Muscle layer of colon (tissue), 2 donors: ENCODE measurements around the gene OLFML3.
"Not testable (repeated sequence)": the region's sequence is repeated elsewhere in the genome, so short reads cannot be mapped to it uniquely, and the experiment has no call there.

Experiments
- H3K27ac ChIP-seq: one replicate; pipeline ENCODE4 v1.7.0; 2013; ENCODE audit warnings: low read depth, mild to moderate bottlenecking, low read length, moderate library complexity
- H3K27me3 ChIP-seq, 2 donors: one replicate each; pipeline ENCODE4 v1.7.0; 2013; ENCODE audit warnings: low read length in 2 of 2, mild to moderate bottlenecking in 2 of 2; ENCODE audit not compliant: insufficient read depth in 2 of 2, control insufficient read depth in 1 of 2
- H3K36me3 ChIP-seq: one replicate; pipeline ENCODE4 v1.7.0; 2013; ENCODE audit warnings: mild to moderate bottlenecking, low read length; ENCODE audit not compliant: insufficient read depth
- H3K4me1 ChIP-seq: one replicate; pipeline ENCODE4 v1.7.0; 2013; ENCODE audit warnings: mild to moderate bottlenecking, low read length; ENCODE audit not compliant: insufficient read depth
- H3K4me3 ChIP-seq, 2 donors: one replicate each; pipeline ENCODE4 v1.7.0; 2013; ENCODE audit warnings: low read length in 2 of 2, low read depth in 1 of 2, mild to moderate bottlenecking in 1 of 2, moderate library complexity in 1 of 2
- H3K9ac ChIP-seq: one replicate; pipeline ENCODE4 v1.7.0; 2013; ENCODE audit warnings: low read length
- H3K9me3 ChIP-seq: one replicate; pipeline ENCODE4 v1.7.0; 2013; ENCODE audit warnings: mild to moderate bottlenecking, low read length
- donor health status: abdominal sarcoma.
- donor health status: Adenocarcinoma of cecum.

OLFML3 gene

GRCh38 chr1:114010433-114011184 lies 31.3 kb downstream of the OLFML3 start:
- no peaks in the 10 kb centered on the region for H3K27me3 ChIP-seq
- no peaks in the 10 kb centered on the region for H3K4me1 ChIP-seq
- no peaks in the 10 kb centered on the region for H3K9me3 ChIP-seq
- H3K36me3 ChIP-seq: no peaks in the 10 kb centered on the region
- H3K4me3 ChIP-seq: no peak overlapping the region
- H3K27ac ChIP-seq: no peak overlapping the region
- H3K9ac ChIP-seq: no peak overlapping the region

- H3K9me3 ChIP-seq: no peaks in the 10 kb centered on the region
Observed at GRCh38 chr1:114011796-114012195, 32.5 kb downstream of the OLFML3 start.

GRCh38 chr1:114015075-114015474 lies 35.8 kb downstream of the OLFML3 start:
- Histone ChIP-seq H3K27ac (no peak overlapping the region), H3K9ac (no peak overlapping the region)

More at GRCh38 chr1:114011796-114012195, 32.5 kb downstream of the OLFML3 start:
- H3K27ac ChIP-seq: no peak overlapping the region
- no peak overlapping the region for H3K4me3 ChIP-seq
- no peak overlapping the region for H3K9ac ChIP-seq
- no peaks in the 10 kb centered on the region for H3K4me1 ChIP-seq
- H3K36me3 ChIP-seq: no peaks in the 10 kb centered on the region
- no peaks in the 10 kb centered on the region for H3K27me3 ChIP-seq

DNA sequence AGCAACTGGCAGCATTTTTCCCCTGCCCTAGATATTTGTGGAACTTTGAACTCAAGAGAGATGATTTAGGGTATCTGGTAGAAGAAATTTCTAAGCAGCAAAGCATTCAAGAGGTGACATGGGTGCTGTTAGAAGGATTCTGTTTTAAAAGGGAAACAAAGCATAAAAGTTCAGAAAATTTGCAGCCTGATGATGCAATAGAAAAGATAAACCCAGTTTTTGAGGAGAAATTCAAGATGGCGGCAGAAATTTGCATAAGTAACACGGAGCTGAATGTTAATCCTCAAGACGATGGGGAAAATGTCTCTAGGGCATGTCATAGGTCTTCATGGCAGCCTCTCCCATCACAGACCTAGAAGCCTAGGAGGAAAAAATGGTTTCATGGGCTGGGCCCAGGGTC lies 40.5 kb downstream of the OLFML3 start:
- H3K27ac ChIP-seq, H3K27me3 ChIP-seq, H3K4me1 ChIP-seq, H3K9me3 ChIP-seq, H3K4me3 ChIP-seq, H3K36me3 ChIP-seq, H3K9ac ChIP-seq: not testable (repeated sequence)

More at GRCh38 chr1:114015075-114015474, 35.8 kb downstream of the OLFML3 start:
- no peaks in the 10 kb centered on the region for H3K36me3 ChIP-seq
- H3K9me3 ChIP-seq: no peaks in the 10 kb centered on the region
- H3K27me3 ChIP-seq: no peaks in the 10 kb centered on the region
- H3K4me3 ChIP-seq: no peak overlapping the region
- no peaks in the 10 kb centered on the region for H3K4me1 ChIP-seq

DNA sequence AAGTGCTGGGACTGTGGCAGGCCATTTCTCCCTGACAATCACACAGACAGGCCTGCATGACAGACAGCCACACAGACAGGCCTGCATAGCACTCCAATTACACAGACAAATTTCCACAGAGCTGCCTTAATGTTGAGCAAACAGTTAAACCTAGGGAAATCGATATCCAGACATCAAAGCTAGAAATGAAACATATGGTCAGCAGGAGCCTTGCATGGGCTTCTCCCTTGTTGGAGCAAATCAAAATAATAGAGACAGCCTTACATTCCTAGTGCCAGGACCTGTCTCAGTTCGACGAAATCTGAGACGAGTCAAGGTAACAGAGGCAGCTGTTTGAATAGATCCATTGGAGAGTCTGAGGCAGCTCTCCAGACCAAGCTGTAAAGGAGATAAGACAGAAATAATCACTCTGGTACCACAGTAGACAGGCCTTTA lies 42.4 kb downstream of the OLFML3 start:
- Histone ChIP-seq H3K4me1 (no peaks in the 10 kb centered on the region), H3K4me3 (no peak overlapping the region), H3K9me3 (no peaks in the 10 kb centered on the region), H3K27me3 (no peaks in the 10 kb centered on the region), H3K36me3 (no peaks in the 10 kb centered on the region), H3K9ac (no peak overlapping the region), H3K27ac (no peak overlapping the region)

DNA sequence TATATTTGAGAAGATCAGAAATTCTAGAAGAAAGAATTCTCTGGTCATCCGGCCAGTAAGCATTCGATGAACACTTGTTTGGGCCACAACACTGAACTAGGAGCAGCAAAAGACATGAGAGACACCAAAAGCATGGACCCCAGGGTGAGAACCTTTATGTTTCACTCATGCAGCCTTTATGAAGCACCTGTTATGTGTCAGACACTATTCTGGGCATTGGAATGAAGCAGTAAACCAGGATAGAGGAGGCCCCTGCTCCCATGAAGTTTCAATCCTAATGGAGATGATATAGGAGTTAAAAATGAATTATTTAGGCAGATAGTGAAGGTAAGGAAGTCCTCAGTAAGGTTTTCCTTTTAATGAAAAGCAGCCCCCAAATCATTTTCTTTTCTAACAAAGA lies 43.6 kb downstream of the OLFML3 start:
- no peaks in the 10 kb centered on the region for H3K36me3 ChIP-seq
- no peaks in the 10 kb centered on the region for H3K27me3 ChIP-seq
- H3K9me3 ChIP-seq: no peaks in the 10 kb centered on the region
- H3K27ac ChIP-seq: no peak overlapping the region
- H3K4me1 ChIP-seq: no peaks in the 10 kb centered on the region
- no peak overlapping the region for H3K4me3 ChIP-seq
- H3K9ac ChIP-seq: no peak overlapping the region

- H3K9ac ChIP-seq: no peak overlapping the region
- no peaks in the 10 kb centered on the region for H3K36me3 ChIP-seq
- H3K27me3 ChIP-seq: no peaks in the 10 kb centered on the region
- H3K27ac ChIP-seq: no peak overlapping the region
- H3K4me3 ChIP-seq: no peak overlapping the region
- no peaks in the 10 kb centered on the region for H3K4me1 ChIP-seq
- no peaks in the 10 kb centered on the region for H3K9me3 ChIP-seq
Observed at GRCh38 chr1:114023377-114023776, 44.1 kb downstream of the OLFML3 start.

DNA sequence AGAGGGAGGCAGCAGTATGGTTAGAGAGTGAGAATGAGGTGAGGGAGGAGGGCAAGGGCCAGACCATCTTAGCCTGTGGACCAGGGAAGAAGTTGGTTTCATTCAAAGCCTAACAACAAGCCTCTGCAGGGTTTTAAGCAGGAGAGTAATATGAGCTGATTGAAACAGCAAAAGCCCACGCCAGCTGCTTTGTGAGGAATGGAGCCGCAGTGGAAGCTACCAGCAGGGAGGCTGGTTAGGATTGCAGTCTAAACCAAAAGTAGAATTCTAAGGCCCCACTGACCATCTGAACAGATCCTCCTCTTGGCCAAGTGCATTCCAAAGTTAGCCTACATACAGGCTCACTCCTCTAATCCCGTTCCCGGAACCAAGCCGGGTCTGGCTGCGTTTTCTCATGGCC lies 44.8 kb downstream of the OLFML3 start:
- Histone ChIP-seq H3K9me3 (no peaks in the 10 kb centered on the region), H3K27ac (no peak overlapping the region), H3K4me1 (no peaks in the 10 kb centered on the region), H3K27me3 (no peaks in the 10 kb centered on the region), H3K4me3 (no peak overlapping the region), H3K9ac (no peak overlapping the region), H3K36me3 (no peaks in the 10 kb centered on the region)

- H3K9ac ChIP-seq: no peak overlapping the region
- no peaks in the 10 kb centered on the region for H3K27me3 ChIP-seq
- H3K4me3 ChIP-seq: no peak overlapping the region
- no peaks in the 10 kb centered on the region for H3K4me1 ChIP-seq
- H3K9me3 ChIP-seq: no peaks in the 10 kb centered on the region
- no peak overlapping the region for H3K27ac ChIP-seq
- no peaks in the 10 kb centered on the region for H3K36me3 ChIP-seq
Observed at GRCh38 chr1:114025609-114026401, 46.5 kb downstream of the OLFML3 start.

- H3K27ac ChIP-seq: no peak overlapping the region
Observed at GRCh38 chr1:114026797-114027196, 47.5 kb downstream of the OLFML3 start.

More at GRCh38 chr1:114026797-114027196, 47.5 kb downstream of the OLFML3 start:
- H3K27me3 ChIP-seq: no peaks in the 10 kb centered on the region
- H3K36me3 ChIP-seq: no peaks in the 10 kb centered on the region
- H3K9me3 ChIP-seq: no peaks in the 10 kb centered on the region
- no peak overlapping the region for H3K9ac ChIP-seq
- H3K4me1 ChIP-seq: no peaks in the 10 kb centered on the region
- no peak overlapping the region for H3K4me3 ChIP-seq
